Measurements from ENCODE around the gene ST6GALNAC2.
"Not testable (repeated sequence)": the region's sequence is repeated elsewhere in the genome, so short reads cannot be mapped to it uniquely, and the experiment has no call there.

ST6GALNAC2 gene

DNA sequence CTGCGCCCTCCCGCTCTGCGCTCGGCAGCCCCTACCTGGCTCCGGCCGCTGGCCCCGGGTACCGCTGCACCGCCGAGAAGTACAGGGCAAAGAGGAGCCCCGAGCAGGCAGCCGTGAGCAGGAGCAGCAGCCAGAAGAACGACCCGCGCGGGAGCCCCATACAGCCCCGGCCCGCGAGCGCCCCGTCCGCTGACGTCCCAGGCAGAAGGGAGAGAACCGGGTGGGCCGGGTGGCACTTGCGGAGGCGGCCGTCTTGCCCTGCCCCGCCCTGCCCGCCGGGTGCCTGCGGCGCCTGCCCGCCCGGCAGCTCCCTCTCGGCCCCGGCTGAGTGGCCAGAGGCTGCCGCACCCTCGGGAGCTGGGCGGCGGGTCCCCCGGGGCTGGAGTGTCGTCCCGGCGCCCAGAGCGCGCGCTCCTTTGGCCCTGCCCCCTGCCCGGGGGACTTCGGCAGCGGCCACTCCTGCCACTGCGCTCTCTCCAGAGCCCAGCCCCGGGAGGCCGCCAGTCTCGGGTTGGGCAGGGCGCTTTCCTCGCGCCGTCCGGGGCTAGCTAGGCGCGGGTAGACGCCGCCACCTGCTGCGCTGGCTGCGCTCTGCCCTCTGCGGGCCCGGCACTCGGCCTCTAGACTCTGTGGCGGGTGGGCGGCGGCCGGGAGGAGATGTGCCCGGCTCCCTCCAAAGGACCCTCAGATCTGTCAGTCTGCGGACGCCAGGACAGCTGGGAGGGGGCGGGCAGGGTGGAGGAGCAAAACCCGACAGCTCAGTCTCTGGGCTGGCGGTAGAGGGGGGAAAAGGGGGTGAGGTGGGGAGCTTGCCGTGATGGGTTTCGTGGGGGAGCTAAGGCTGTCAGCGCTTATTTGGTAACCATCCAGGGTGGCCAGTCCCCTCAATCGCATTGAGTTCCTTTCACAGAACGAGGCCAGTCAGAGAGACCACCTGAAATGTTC, at the start of gene ST6GALNAC2:
Gene ST6GALNAC2 (minus strand): TSS at position 212 of the 945 bp plus-strand sequence. CDS start 52 bp downstream, at position 160.
- DNase-seq: no peak

DNA sequence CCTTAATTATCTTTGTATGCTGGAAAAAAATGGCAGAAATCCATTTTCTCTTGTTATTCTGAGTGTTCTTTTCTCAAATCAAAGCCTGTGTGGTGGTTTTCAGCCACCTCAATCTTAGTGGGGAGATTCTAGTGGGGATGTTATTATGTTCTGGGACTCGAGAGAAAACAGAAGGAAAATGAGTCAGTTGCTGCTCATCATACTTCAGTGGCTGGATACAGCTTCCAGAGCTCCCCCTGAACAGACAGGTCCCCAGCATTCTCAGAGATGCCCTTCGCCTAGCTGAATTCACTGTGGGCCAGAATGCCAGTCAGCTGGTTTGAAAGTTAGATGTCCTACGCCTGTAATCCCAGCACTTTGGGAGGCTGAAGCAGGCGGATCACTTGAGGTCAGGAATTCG, 49.4 kb upstream of the ST6GALNAC2 start:
- DNase-seq: no peak

GRCh38 chr17:76633628-76634328, 48.1 kb upstream of the ST6GALNAC2 start:
- no peak for DNase-seq

DNA sequence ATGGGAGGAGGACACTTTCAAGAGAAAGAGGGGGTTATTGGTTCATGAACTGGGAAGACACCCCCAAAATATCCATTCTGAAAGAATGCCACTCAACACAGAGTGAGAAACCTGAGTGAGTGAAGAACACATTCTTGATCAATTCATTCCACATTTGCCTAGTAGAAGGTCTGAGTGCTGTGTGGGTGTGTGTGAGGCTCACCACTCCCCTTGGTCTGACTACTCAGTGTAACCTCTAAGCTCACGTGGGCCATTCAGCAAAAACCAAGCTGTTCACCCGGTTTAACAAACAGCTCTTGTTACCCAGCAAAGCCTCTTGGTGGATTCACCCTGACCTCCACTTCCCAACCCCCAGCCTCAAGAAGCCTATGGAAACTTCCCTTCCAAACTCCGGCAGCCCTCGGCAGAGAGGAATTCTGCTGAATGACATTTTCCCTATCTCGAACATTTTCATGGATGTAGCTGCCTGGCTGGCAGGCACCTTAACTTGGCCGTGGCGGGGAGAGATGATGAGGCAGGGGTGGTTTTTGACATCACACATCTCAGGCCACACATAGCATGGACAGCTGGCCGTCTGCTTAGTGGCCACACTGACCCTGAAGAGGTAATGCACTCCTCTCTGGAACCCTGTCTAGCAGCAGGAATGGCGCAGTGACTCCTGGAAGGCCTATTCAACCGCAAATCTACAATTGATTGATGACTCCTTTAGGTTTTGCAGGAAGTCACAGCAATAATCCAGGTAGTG, 46.3 kb upstream of the ST6GALNAC2 start:
- no peak for DNase-seq

- no peak for DNase-seq
Measured at GRCh38 chr17:76630151-76630550, 44.5 kb upstream of the ST6GALNAC2 start.

DNA sequence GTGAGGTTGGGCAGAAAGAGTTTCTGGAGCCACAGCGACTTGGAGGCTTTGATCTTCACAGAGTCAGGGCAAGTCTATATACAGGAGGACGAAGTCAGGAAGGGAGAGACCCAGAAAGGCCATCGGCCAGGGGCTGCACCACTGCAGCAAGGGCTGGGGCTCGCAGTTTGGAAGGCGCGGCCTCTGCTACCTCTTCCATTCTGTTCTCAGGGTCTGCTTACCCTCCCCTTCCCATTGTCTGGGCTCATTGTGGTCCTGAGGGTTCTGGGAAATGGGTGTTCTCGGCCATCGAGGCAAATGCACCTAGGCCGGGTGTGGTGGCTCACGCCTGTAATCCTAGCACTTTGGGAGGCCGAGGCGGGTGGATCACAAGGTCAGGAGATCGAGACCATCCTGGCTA, 41.9 kb upstream of the ST6GALNAC2 start:
- DNase-seq: no peak

- no peak for DNase-seq
Measured at GRCh38 chr17:76626442-76626841, 40.8 kb upstream of the ST6GALNAC2 start.

- no peak for DNase-seq
Measured at GRCh38 chr17:76625496-76625895, 39.8 kb upstream of the ST6GALNAC2 start.

GRCh38 chr17:76623271-76624146, 37.8 kb upstream of the ST6GALNAC2 start:
- peak; percentile 2 for DNase-seq

DNA sequence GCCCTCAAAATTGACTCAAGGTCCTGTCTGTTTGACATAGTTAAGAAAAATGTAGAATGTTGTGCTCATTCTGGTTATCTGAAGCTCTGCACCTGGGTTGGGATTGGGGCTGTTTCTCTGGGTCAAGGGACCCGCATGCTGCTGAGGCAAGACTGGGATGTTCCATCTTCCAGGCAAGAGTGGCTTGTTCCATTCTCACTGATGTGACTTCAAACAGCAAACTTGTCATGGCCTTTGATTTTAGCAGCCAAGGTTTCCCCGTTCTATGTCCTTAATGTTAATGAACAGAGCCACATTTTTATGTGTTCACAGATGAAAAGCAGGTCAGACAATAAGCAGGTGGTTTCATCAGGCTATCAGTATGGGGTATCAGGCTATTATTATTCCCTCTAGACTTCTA, 32.2 kb upstream of the ST6GALNAC2 start:
- DNase-seq: no peak

DNA sequence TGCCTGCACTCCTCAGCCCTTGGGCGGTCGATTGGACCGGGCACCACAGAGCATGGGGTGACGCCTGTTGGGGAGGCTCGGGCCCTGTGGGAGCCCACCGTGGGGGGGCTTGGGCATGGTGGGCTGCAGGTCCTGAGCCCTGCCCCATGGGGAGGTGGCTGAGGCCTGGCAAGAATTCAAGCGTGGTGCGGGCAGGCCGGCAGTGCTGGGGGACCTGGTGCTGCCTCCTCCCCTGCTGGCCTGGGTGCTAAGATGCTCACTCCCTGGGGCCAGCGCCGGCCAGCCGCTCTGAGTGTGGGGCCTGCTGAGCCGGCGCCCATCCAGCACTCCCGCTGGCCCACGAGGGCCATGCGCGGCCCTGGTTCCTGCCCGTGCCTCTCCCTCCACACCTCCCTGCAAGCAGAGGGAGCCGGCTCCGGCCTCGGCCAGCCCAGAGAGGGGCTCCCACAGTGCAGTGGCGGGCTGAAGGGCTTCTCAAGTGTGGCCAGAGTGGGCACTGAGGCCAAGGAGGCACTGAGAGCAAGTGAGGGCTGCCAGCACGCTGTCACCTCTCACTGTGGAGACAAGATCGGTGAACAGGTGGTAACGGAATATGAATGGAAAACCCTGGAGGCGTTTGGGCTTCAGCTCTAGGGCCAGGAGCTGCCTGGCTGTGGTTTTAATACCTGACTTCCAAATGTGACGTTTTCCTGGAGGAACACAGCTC, 29.4 kb upstream of the ST6GALNAC2 start:
- no peak for DNase-seq

DNA sequence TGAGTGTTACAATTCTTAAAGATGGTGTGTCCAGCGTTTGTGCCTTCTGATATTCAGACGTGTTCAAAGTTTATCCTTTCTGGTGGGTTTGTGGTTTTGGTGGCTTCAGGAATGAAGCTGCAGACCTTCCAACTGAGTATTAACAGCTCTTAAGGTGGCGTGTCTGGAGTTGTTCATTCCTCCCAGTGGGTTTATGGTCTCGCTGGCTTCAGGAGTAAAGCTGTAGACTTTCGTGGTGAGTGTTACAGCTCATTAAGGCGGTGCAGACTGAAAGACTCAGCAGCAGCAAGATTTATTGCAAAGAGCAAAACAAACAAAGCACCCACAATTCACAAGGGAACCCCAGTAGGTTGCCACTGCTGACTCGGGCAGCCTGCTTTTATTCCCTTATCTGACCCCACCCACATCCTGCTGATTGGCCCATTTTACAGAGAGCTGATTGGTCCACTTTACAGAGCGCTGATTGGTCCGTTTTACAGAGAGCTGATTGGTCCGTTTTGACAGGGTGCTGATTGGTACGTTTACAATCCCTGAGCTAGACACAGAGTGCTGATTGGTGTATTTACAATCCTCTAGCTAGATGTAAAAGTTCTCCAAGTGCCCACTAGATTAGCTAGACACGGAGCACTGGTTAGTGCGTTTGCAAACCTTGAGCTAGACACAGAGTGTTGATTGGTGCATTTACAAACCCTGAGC, 28.6 kb upstream of the ST6GALNAC2 start:
- not testable (repeated sequence) for DNase-seq

GRCh38 chr17:76612977-76613851, 27.6 kb upstream of the ST6GALNAC2 start:
- DNase-seq: no peak

DNA sequence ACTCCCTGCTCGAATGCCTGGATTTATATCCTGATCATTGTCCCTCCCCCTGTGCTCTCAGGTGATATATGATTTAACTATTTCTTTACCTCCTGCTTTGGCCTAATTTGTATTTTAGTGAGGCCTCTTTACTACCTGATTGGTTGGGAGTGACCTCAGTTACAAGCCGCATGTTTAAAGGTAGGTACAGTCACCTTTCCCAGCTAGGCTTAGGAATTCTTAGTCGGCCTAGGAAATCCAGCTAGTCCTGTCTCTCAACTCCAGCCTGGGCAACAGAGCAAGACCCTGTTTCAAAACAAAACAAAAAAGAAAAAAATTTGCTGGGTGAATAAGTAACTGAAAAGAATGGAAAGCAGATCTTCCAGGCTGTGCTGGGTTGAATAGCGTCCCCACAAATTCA, 26.8 kb upstream of the ST6GALNAC2 start:
- no peak for DNase-seq

- DNase-seq: no peak
Measured at GRCh38 chr17:76611758-76612157, 26.1 kb upstream of the ST6GALNAC2 start.

DNA sequence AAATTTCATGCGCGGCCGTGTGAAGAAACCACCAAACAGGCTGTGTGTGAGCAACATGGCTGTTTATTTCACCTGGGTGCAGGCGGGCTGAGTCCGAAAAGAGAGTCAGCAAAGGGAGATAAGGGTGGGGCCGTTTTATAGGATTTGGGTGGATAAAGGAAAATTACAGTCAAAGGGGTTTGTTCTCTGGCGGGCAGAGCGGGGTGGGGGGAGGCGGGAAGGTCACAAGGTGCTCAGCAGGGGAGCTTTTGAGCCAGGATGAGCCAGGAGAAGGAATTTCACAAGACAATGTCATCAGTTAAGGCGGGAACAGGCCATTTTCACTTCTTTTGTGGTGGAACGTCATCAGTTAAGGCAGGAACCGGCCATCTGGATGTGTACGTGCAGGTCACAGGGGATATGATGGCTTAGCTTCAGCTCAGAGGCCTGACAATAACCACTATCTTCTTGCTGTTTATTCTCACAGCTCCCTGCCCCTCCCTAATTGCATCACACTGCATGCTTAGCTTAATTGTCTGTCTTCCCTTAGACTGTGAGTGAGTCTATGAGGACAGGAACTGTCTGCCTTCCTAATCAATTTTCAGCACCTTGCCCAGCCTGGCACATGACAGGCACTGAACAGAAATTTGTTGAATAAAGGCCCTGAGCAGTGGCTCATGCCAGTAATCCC, 25.6 kb upstream of the ST6GALNAC2 start:
- not testable (repeated sequence) for DNase-seq

GRCh38 chr17:76606685-76607084, 21.0 kb upstream of the ST6GALNAC2 start:
- DNase-seq: not testable (repeated sequence)

DNA sequence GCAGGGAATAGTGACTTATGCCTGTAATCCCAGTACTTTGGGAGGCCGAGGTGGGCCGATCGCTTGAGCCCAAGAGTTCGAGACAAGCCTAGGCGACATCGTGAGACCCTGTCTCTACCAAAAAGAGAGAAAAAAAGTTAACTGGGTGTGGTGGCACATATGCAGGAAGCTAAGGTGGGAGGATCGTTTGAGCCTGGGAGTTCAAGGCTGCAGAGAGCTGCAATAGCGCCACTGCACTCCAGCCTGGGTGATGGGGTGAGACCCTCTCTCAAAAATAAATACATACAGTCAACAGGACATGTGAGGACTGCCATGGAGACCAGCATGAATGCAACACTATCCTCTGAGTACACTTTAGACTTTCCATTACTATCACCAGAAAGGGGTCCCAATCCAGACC, 15.4 kb upstream of the ST6GALNAC2 start:
- no peak for DNase-seq
